ENCODE data around the gene ANKUB1. TPM values are rescaled to one million over a fixed set of nuclear protein-coding genes. Genes with fewer than 3 reads are reported as not detected.

ANKUB1 gene
- total RNA-seq, 1 experiment from 2014 or later = not detected

DNA sequence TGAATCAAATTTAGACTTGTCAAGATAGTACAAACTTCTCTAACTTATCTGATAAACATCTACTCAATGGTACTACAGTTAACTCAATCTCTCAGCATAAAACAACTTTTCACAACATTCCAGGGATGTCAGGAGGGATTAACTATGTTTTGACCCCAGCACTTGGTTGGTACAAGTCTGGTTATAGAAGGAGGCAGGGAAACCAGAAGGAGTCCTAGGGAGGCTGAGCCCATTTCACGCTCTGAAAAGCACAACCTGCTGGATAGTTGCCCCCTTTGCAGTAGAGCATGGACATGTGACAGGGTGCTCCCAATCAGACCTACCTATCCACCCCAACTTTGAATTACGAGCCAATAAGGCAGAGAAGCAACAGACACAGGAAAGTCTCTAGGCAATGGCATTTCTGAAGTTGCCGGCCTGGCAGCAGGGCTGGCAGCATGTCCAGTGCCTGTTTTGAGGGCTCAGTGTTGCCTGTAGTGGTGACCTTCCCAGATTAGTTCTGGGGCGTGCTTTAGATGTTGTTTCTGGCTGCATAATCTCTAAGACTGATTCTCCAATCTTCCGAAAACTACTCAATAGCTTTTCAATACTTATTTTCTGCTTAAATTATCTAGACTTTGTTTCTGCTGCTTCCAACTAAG lies 8.2 kb downstream of the ANKUB1 start:
- H3K4me3 Mint-ChIP-seq (ENCODE audit: low read depth, unreplicated experiment) = no peak overlapping the region
- no peak for DNase-seq
- H3K27ac Mint-ChIP-seq (ENCODE audit: unreplicated experiment) = peak overlapping the region; percentile 42
- CTCF ChIA-PET = no interaction called here
- H3K4me1 Mint-ChIP-seq (ENCODE audit: low read depth, unreplicated experiment) = peaks cover 21% of the 10 kb centered on the region
- H3K27me3 Mint-ChIP-seq (ENCODE audit: unreplicated experiment) = no peaks in the 10 kb centered on the region
- intact Hi-C loops (cut with micrococcal nuclease; ENCODE audit: unreplicated experiment) = no loop called here
- TF ChIP-seq, protein P1, sequence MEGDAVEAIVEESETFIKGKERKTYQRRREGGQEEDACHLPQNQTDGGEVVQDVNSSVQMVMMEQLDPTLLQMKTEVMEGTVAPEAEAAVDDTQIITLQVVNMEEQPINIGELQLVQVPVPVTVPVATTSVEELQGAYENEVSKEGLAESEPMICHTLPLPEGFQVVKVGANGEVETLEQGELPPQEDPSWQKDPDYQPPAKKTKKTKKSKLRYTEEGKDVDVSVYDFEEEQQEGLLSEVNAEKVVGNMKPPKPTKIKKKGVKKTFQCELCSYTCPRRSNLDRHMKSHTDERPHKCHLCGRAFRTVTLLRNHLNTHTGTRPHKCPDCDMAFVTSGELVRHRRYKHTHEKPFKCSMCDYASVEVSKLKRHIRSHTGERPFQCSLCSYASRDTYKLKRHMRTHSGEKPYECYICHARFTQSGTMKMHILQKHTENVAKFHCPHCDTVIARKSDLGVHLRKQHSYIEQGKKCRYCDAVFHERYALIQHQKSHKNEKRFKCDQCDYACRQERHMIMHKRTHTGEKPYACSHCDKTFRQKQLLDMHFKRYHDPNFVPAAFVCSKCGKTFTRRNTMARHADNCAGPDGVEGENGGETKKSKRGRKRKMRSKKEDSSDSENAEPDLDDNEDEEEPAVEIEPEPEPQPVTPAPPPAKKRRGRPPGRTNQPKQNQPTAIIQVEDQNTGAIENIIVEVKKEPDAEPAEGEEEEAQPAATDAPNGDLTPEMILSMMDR (IDR thresholded peaks at IDR 0.05; ENCODE audit: unreplicated experiment) = no peak
- H3K9me3 Mint-ChIP-seq (ENCODE audit: low read depth, unreplicated experiment) = no peaks in the 10 kb centered on the region
- BruUV-seq (replicated peaks) = no TSS peak
- no peaks in the 10 kb centered on the region for H3K36me3 Mint-ChIP-seq (ENCODE audit: insufficient read depth, unreplicated experiment)

DNA sequence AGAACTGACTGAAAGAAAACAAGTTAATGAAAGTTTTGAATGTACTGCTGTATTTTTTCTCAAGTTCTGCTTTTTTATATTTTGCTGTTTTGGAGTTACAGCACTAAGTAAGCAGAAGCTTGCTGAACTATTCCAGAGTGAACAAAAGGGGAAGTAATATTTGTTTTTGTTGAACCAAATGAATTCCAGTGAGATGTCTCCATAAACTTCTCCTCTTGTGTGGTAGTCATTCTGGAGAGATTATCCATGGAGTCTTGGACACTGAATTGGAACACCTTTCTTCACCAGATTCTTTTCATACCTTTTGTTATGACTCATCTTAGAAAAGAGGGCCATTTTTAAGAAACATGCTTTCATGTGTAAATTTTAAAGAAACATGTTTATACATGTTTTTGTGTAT lies 8.8 kb downstream of the ANKUB1 start:
- Mint-ChIP-seq H3K27ac (ENCODE audit: unreplicated experiment) (no peak overlapping the region), H3K9me3 (ENCODE audit: low read depth, unreplicated experiment) (no peaks in the 10 kb centered on the region), H3K4me3 (ENCODE audit: low read depth, unreplicated experiment) (no peak overlapping the region), H3K27me3 (ENCODE audit: unreplicated experiment) (no peaks in the 10 kb centered on the region), H3K4me1 (ENCODE audit: low read depth, unreplicated experiment) (peaks cover 21% of the 10 kb centered on the region), H3K36me3 (ENCODE audit: insufficient read depth, unreplicated experiment) (no peaks in the 10 kb centered on the region)
- DNase-seq = no peak
- BruUV-seq (replicated peaks) = no TSS peak
- TF ChIP-seq, protein P1 (IDR thresholded peaks at IDR 0.05; ENCODE audit: unreplicated experiment) = no peak
- intact Hi-C loops (cut with micrococcal nuclease; ENCODE audit: unreplicated experiment) = no loop called here
- CTCF ChIA-PET = no interaction called here

DNA sequence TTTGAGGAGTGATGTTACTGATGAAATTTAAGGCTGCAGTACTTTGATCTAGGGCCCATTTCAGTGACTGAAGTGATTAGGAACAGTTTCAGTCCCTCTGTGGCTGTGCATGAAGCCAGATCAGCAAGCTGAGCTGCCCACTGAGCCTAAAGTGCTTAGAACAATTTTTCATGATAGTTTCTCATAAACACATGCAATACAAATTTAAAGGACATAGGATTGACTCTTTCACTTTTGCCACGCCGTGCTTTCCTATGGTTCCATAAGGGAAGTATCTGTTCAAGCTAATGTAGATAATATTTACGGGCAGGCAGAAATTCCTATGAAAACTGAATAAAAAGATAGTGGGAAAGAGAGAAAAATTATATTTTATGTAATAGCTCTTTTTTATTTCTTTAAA lies 10.6 kb downstream of the ANKUB1 start:
- no TSS peak for BruUV-seq (replicated peaks)
- no peaks in the 10 kb centered on the region for H3K36me3 Mint-ChIP-seq (ENCODE audit: insufficient read depth, unreplicated experiment)
- H3K9me3 Mint-ChIP-seq (ENCODE audit: low read depth, unreplicated experiment) = no peaks in the 10 kb centered on the region
- no peak overlapping the region for H3K27ac Mint-ChIP-seq (ENCODE audit: unreplicated experiment)
- peaks cover 21% of the 10 kb centered on the region for H3K4me1 Mint-ChIP-seq (ENCODE audit: low read depth, unreplicated experiment)
- TF ChIP-seq, protein P1 (IDR thresholded peaks at IDR 0.05; ENCODE audit: unreplicated experiment) = no peak
- CTCF ChIA-PET = interaction anchor here (1.1 kb wide), 1 partner anchor 10 kb away, joined by 3 read pairs; no protein-coding TSS in a partner anchor
- intact Hi-C loops (cut with micrococcal nuclease; ENCODE audit: unreplicated experiment) = no loop called here
- DNase-seq = no peak
- H3K27me3 Mint-ChIP-seq (ENCODE audit: unreplicated experiment) = no peaks in the 10 kb centered on the region
- no peak overlapping the region for H3K4me3 Mint-ChIP-seq (ENCODE audit: low read depth, unreplicated experiment)

DNA sequence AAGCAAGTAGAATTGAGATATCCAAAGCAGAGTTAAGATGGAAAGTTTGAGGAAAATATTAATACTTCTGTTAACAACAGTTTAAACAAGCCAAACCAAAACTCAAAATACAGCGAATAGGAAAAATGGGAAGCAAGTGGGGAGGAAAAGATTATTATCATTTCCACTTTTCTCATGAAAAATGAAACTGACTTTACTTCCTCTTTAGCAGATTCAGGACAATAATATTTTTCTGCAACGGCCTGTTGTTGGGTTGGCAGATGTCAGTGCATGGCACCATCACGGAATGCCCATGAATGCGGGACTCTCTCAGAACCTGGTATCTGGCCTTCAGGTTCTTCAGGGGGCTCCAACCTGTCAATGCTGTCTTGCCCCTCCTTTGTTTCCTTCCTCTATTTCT lies 11.1 kb downstream of the ANKUB1 start:
- BruUV-seq (replicated peaks) = no TSS peak
- intact Hi-C loops (cut with micrococcal nuclease; ENCODE audit: unreplicated experiment) = no loop called here
- no peaks in the 10 kb centered on the region for H3K36me3 Mint-ChIP-seq (ENCODE audit: insufficient read depth, unreplicated experiment)
- H3K4me1 Mint-ChIP-seq (ENCODE audit: low read depth, unreplicated experiment) = peaks cover 21% of the 10 kb centered on the region
- TF ChIP-seq, protein P1 (IDR thresholded peaks at IDR 0.05; ENCODE audit: unreplicated experiment) = no peak
- CTCF ChIA-PET = no interaction called here
- no peak for DNase-seq
- no peaks in the 10 kb centered on the region for H3K9me3 Mint-ChIP-seq (ENCODE audit: low read depth, unreplicated experiment)
- H3K27me3 Mint-ChIP-seq (ENCODE audit: unreplicated experiment) = no peaks in the 10 kb centered on the region
- H3K27ac Mint-ChIP-seq (ENCODE audit: unreplicated experiment) = no peak overlapping the region
- H3K4me3 Mint-ChIP-seq (ENCODE audit: low read depth, unreplicated experiment) = no peak overlapping the region
